Measurements from ENCODE around the gene MYL9. TPM values are rescaled to one million over a fixed set of nuclear protein-coding genes. Genes with fewer than 3 reads are reported as not detected.

MYL9 gene
- total RNA-seq, 1 experiment from 2014 or later = 49.3 TPM

DNA sequence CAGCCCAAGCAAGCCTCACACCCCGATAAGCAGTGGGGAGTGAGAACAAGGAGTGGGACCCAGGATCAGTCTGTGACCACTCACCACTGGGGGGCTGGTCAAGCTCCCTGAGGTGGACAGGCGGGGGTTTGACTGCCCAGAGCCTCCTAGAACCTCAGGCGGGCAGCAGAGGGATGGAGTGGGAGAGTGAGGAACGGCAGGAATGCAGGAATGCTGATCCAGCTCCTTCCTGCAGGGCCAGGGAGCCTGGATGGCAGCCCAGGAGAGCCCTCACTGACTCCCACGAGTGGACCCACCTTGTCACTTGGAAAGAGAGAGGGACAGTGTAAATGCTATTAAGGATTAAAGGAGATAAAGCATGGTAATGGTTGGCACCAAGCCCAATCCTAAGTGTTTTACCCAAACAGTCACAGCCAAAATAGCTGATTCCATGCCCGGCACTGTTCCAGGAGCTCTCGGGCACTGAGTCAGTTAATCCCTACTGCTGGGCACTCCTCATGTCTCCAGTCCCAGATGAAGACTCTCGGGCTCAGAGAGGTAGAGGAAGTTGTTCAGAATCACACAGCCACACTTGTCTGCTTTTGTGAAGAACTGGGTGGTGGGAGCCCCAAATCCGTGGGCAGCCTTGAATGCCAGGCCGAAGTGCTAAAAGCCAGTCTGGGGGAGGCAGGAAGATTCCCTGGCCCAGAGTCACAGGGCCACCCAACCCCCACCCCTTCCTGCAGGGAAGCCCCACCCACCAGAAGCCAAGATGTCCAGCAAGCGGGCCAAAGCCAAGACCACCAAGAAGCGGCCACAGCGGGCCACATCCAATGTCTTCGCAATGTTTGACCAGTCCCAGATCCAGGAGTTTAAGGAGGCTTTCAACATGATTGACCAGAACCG, 3.1 kb downstream of the MYL9 start:
- no peak for ATAC-seq
- H3K36me3 ChIP-seq (ENCODE audit: control insufficient read depth in 1 of 2, insufficient read depth in 2 of 2, low read length in 2 of 2) = peaks cover 0 to 5% of the 10 kb centered on the region in 2 experiments; a peak in 1 of 4 replicates
- H2AFZ ChIP-seq (ENCODE audit: low read depth, low read length, poor library complexity, severe bottlenecking) = no peak overlapping the region
- no peak overlapping the region for H3K9ac ChIP-seq (ENCODE audit: low read length)
- H3K9me3 ChIP-seq (ENCODE audit: control insufficient read depth in 1 of 2, insufficient read depth in 1 of 2, low read depth in 1 of 2, low read length in 2 of 2) = no peaks in the 10 kb centered on the region
- H3K4me1 ChIP-seq (ENCODE audit: control insufficient read depth in 1 of 2, insufficient read depth in 2 of 2, low read length in 2 of 2) = peaks cover 2 to 24% of the 10 kb centered on the region in 2 experiments; a peak in 3 of 4 replicates
- no peaks in the 10 kb centered on the region for H3K9me2 ChIP-seq (ENCODE audit: insufficient read depth)
- H3K79me2 ChIP-seq (ENCODE audit: insufficient read depth, low read length) = peaks cover 7% of the 10 kb centered on the region; the same call in 1 of the 2 replicates
- H3K4me3 ChIP-seq (replicated peaks in 1 of 2; ENCODE audit: low read depth in 1 of 2, low read length in 2 of 2) = no peak overlapping the region
- intact Hi-C loops (cut with micrococcal nuclease) = no loop called here
- BruUV-seq (replicated peaks) = no TSS peak
- TF ChIP-seq TCF7L2 (IDR thresholded peaks at IDR 0.05; ENCODE audit: borderline replicate concordance, extremely low read depth, insufficient read depth, insufficient read length) = no peak
- POLR2A ChIA-PET = no interaction called here
- no peaks in the 10 kb centered on the region for H4K20me1 ChIP-seq (ENCODE audit: insufficient read depth)
- DNase-seq (ENCODE audit: low read depth, low spot score) = no peak
- H3K4me2 ChIP-seq (ENCODE audit: low read length) = no peak overlapping the region
- H3K27ac ChIP-seq (ENCODE audit: low read depth, low read length) = no peak overlapping the region
- no peaks in the 10 kb centered on the region for H3K27me3 ChIP-seq (ENCODE audit: insufficient read depth, low read length)
- RAD21 ChIA-PET (ENCODE audit: low non-redundant PET in 1 of 2, low total read pairs in 2 of 2, uncharacterized antibody in 2 of 2, unreplicated experiment in 2 of 2) = no interaction called here
- CTCF ChIA-PET = no interaction called here

DNA sequence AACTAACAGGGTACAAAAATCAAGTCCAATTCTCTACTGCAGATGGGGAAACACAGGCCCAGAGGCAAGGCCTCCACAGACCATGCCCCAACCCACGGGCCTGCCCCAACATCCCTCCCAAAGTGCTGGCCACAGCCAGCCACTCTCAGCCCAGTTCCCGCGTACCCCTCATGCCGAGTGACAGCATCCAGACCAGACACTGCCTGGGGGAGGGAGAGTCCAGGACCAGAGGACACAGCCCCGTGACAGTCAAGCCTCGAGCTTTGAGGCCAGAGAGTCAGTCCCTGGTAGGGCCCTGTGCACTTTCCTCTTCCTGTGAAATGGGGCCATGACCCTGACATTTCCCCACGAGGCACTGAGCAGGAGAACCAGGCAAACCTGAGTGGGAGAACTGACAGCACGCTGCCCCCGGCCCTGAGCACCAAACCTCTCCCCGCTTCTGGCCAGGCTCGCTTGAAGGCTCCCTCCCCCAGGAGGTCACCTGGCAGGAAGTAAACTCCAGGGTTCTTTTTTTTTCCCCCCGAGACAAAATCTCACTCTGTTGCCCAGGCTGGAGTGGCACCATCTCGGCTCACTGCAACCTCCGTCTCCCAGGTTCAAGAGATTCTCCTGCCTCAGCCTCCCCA, 4.9 kb downstream of the MYL9 start:
- TF ChIP-seq, protein P1, sequence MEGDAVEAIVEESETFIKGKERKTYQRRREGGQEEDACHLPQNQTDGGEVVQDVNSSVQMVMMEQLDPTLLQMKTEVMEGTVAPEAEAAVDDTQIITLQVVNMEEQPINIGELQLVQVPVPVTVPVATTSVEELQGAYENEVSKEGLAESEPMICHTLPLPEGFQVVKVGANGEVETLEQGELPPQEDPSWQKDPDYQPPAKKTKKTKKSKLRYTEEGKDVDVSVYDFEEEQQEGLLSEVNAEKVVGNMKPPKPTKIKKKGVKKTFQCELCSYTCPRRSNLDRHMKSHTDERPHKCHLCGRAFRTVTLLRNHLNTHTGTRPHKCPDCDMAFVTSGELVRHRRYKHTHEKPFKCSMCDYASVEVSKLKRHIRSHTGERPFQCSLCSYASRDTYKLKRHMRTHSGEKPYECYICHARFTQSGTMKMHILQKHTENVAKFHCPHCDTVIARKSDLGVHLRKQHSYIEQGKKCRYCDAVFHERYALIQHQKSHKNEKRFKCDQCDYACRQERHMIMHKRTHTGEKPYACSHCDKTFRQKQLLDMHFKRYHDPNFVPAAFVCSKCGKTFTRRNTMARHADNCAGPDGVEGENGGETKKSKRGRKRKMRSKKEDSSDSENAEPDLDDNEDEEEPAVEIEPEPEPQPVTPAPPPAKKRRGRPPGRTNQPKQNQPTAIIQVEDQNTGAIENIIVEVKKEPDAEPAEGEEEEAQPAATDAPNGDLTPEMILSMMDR (IDR thresholded peaks at IDR 0.05 in 2 of 3, conservative IDR thresholded peaks at IDR 0.05 in 1 of 3; ENCODE audit: borderline replicate concordance in 1 of 3, insufficient read depth in 1 of 3, low read depth in 2 of 3, low read length in 2 of 3) = no peak
- TF ChIP-seq SIN3A (IDR thresholded peaks at IDR 0.05; ENCODE audit: low read depth) (no peak), EZH2phosphoT487 (IDR thresholded peaks at IDR 0.05; ENCODE audit: borderline replicate concordance) (no peak), YY1 (IDR thresholded peaks at IDR 0.05; ENCODE audit: extremely low read depth, insufficient replicate concordance, low read depth, low read length) (no peak), RAD21 (IDR thresholded peaks at IDR 0.05; ENCODE audit: low read depth) (no peak), ELF1 (IDR thresholded peaks at IDR 0.05; ENCODE audit: borderline replicate concordance, low read depth) (no peak), POLR2AphosphoS5 (IDR thresholded peaks at IDR 0.05; ENCODE audit: low read depth, low read length) (no peak), POLR2A (IDR thresholded peaks at IDR 0.05; ENCODE audit: borderline replicate concordance, extremely low read depth, insufficient read depth, insufficient read length) (no peak)
- H4K20me1 ChIP-seq (ENCODE audit: insufficient read depth) = no peaks in the 10 kb centered on the region
- H3K9me3 ChIP-seq (ENCODE audit: control insufficient read depth in 1 of 2, insufficient read depth in 1 of 2, low read depth in 1 of 2, low read length in 2 of 2) = no peaks in the 10 kb centered on the region
- CTCF ChIA-PET = no interaction called here
- ATAC-seq (no peak), DNase-seq (ENCODE audit: low read depth, low spot score) (no peak)
- H2AFZ ChIP-seq (ENCODE audit: low read depth, low read length, poor library complexity, severe bottlenecking) = no peak overlapping the region
- no peak overlapping the region for H3K4me2 ChIP-seq (ENCODE audit: low read length)
- H3K27me3 ChIP-seq (ENCODE audit: insufficient read depth, low read length) = no peaks in the 10 kb centered on the region
- no peak overlapping the region for H3K27ac ChIP-seq (ENCODE audit: low read depth, low read length)
- intact Hi-C loops (cut with micrococcal nuclease) = no loop called here
- H3K4me3 ChIP-seq (replicated peaks in 1 of 2; ENCODE audit: low read depth in 1 of 2, low read length in 2 of 2) = no peak overlapping the region
- BruUV-seq (replicated peaks) = no TSS peak
- H3K79me2 ChIP-seq (ENCODE audit: insufficient read depth, low read length) = peaks cover 7% of the 10 kb centered on the region; the same call in 1 of the 2 replicates
- no peaks in the 10 kb centered on the region for H3K9me2 ChIP-seq (ENCODE audit: insufficient read depth)
- H3K9ac ChIP-seq (ENCODE audit: low read length) = no peak overlapping the region
- RAD21 ChIA-PET (ENCODE audit: low non-redundant PET in 1 of 2, low total read pairs in 2 of 2, uncharacterized antibody in 2 of 2, unreplicated experiment in 2 of 2) = no interaction called here
- H3K36me3 ChIP-seq (ENCODE audit: control insufficient read depth in 1 of 2, insufficient read depth in 2 of 2, low read length in 2 of 2) = peaks cover 0 to 5% of the 10 kb centered on the region in 2 experiments; a peak in 1 of 4 replicates
- POLR2A ChIA-PET = no interaction called here
- H3K4me1 ChIP-seq (ENCODE audit: control insufficient read depth in 1 of 2, insufficient read depth in 2 of 2, low read length in 2 of 2) = peaks cover 0 to 19% of the 10 kb centered on the region in 2 experiments; a peak in 3 of 4 replicates

All from HCT116 (cell line).